H9 (cell line): ENCODE data around the gene STC2. TPM values are rescaled to one million over a fixed set of nuclear protein-coding genes. Genes with fewer than 3 reads are reported as not detected.

Source experiments
- DNase-seq: peaks from one replicate; pipeline ENCODE4 v3.0.0-alpha.2; 2017
- H2AFZ ChIP-seq: one replicate; pipeline ENCODE4 v1.6.1; 2013; ENCODE audit warnings: mild to moderate bottlenecking, low read length, control low read depth, moderate library complexity
- H2AK5ac ChIP-seq: 2 replicates; pipeline ENCODE4 v1.6.1; 2013; ENCODE audit warnings: low read length, control low read depth, mixed read lengths; ENCODE audit not compliant: insufficient read length
- H2BK120ac ChIP-seq: one replicate; pipeline ENCODE4 v1.6.1; 2013; ENCODE audit warnings: low read depth, mild to moderate bottlenecking, low read length, control low read depth, inconsistent platforms; ENCODE audit not compliant: poor library complexity, severe bottlenecking
- H2BK12ac ChIP-seq: 2 replicates; pipeline ENCODE4 v1.6.1; 2013; ENCODE audit warnings: low read length, control low read depth, mixed read lengths, low read depth; ENCODE audit not compliant: insufficient read length
- H2BK15ac ChIP-seq: 2 replicates; pipeline ENCODE4 v1.6.1; 2013; ENCODE audit warnings: low read depth, low read length, control low read depth
- H2BK20ac ChIP-seq: one replicate; pipeline ENCODE4 v1.6.1; 2013; ENCODE audit warnings: low read depth, mild to moderate bottlenecking, low read length, control low read depth, inconsistent platforms; ENCODE audit not compliant: poor library complexity, severe bottlenecking
- H2BK5ac ChIP-seq: 2 replicates; pipeline ENCODE4 v1.6.1; 2013; ENCODE audit warnings: low read length, control low read depth, mixed read lengths; ENCODE audit not compliant: insufficient read length
- H3K14ac ChIP-seq: 2 replicates; pipeline ENCODE4 v1.6.1; 2013; ENCODE audit warnings: low read length, control low read depth; ENCODE audit not compliant: insufficient read depth
- H3K18ac ChIP-seq: 2 replicates; pipeline ENCODE4 v1.6.1; 2013; ENCODE audit warnings: low read depth, mild to moderate bottlenecking, mixed read lengths, low read length, control low read depth; ENCODE audit not compliant: insufficient read length
- H3K23ac ChIP-seq: 2 replicates; pipeline ENCODE4 v1.6.1; 2013; ENCODE audit warnings: low read length, control low read depth, mixed read lengths, low read depth; ENCODE audit not compliant: insufficient read length
- H3K23me2 ChIP-seq: 2 replicates; pipeline ENCODE4 v1.6.1; 2013; ENCODE audit warnings: low read depth, mild to moderate bottlenecking, mixed read lengths, low read length, control low read depth; ENCODE audit not compliant: insufficient read length, poor library complexity, severe bottlenecking
- H3K27ac ChIP-seq: 2 replicates; pipeline ENCODE4 v1.5.1; 2013; ENCODE audit warnings: low read length, control low read depth, mixed read lengths, low read depth; ENCODE audit not compliant: insufficient read length
- H3K27me3 ChIP-seq: 2 replicates; pipeline ENCODE4 v1.6.1; 2013; ENCODE audit warnings: low read length, control low read depth, inconsistent platforms; ENCODE audit not compliant: insufficient read depth
- H3K4ac ChIP-seq: 2 replicates; pipeline ENCODE4 v1.6.1; 2013; ENCODE audit warnings: low read depth, mild to moderate bottlenecking, control low read depth, inconsistent platforms, low read length, moderate library complexity
- H3K4me1 ChIP-seq: 2 replicates; pipeline ENCODE4 v1.6.1; 2013; ENCODE audit warnings: low read length, control low read depth, inconsistent platforms; ENCODE audit not compliant: insufficient read depth
- H3K4me2 ChIP-seq: 2 replicates; pipeline ENCODE4 v1.6.1; 2013; ENCODE audit warnings: low read length, control low read depth, mixed read lengths; ENCODE audit not compliant: insufficient read length, insufficient read depth
- H3K56ac ChIP-seq: 2 replicates; pipeline ENCODE4 v1.6.1; 2013; ENCODE audit warnings: low read depth, mild to moderate bottlenecking, mixed read lengths, low read length, control low read depth; ENCODE audit not compliant: insufficient read length
- H3K79me1 ChIP-seq: 2 replicates; pipeline ENCODE4 v1.6.1; 2013; ENCODE audit warnings: low read depth, mild to moderate bottlenecking, moderate library complexity, low read length, control low read depth, inconsistent platforms; ENCODE audit not compliant: insufficient read depth, poor library complexity, severe bottlenecking
- H3K79me2 ChIP-seq: 2 replicates; pipeline ENCODE4 v1.6.1; 2013; ENCODE audit warnings: low read length, control low read depth, inconsistent platforms; ENCODE audit not compliant: insufficient read depth
- H3K9ac ChIP-seq: 2 replicates; pipeline ENCODE4 v1.6.1; 2013; ENCODE audit warnings: low read length, control low read depth, mixed read lengths; ENCODE audit not compliant: insufficient read length; ENCODE audit errors: extremely low read depth
- H3K9me3 ChIP-seq: one replicate; pipeline ENCODE4 v1.6.1; 2013; ENCODE audit warnings: low read depth, low read length, inconsistent platforms; ENCODE audit not compliant: control insufficient read depth
- H3T11ph ChIP-seq: one replicate; pipeline ENCODE4 v1.6.1; 2013; ENCODE audit warnings: mild to moderate bottlenecking, low read length, control low read depth, inconsistent platforms
- H4K20me1 ChIP-seq: one replicate; pipeline ENCODE4 v1.6.1; 2013; ENCODE audit not compliant: control insufficient read depth, insufficient read length, insufficient read depth
- H4K5ac ChIP-seq: 2 replicates; pipeline ENCODE4 v1.6.1; 2013; ENCODE audit warnings: low read depth, mild to moderate bottlenecking, mixed read lengths, low read length, control low read depth; ENCODE audit not compliant: insufficient read length
- H4K8ac ChIP-seq: replicated peaks from 2 replicates; pipeline ENCODE4 v1.6.1; 2013; ENCODE audit warnings: low read length, control low read depth, mixed read lengths, low read depth; ENCODE audit not compliant: insufficient read length
- H4K91ac ChIP-seq: 2 replicates; pipeline ENCODE4 v1.6.1; 2013; ENCODE audit warnings: low read depth, mild to moderate bottlenecking, moderate library complexity, mixed read lengths, low read length, control low read depth; ENCODE audit not compliant: insufficient read length
- H3K27ac Mint-ChIP-seq, 3 experiments: 2 replicates in 2 of 3; 3 replicates in 1 of 3; pipeline ENCODE4 v1.8.0; 2020 to 2021; ENCODE audit warnings: mixed read lengths in 3 of 3, mild to moderate bottlenecking in 1 of 3, moderate library complexity in 1 of 3
- H3K27me3 Mint-ChIP-seq: 2 replicates; pipeline ENCODE4 v1.8.0; 2021; ENCODE audit warnings: low read depth, mild to moderate bottlenecking, moderate library complexity, mixed read lengths
- H3K36me3 Mint-ChIP-seq, 3 experiments: 2 replicates in 2 of 3; 3 replicates in 1 of 3; pipeline ENCODE4 v1.8.0; 2020 to 2021; ENCODE audit warnings: low read depth in 3 of 3, mixed read lengths in 3 of 3; ENCODE audit not compliant: insufficient read depth in 1 of 3
- H3K4me1 Mint-ChIP-seq, 2 experiments: 2 replicates each; pipeline ENCODE4 v1.8.0; 2020; ENCODE audit warnings: mixed read lengths in 2 of 2
- H3K4me3 Mint-ChIP-seq, 2 experiments: 2 replicates in 1 of 2; 3 replicates in 1 of 2; pipeline ENCODE4 v1.8.0; 2020 to 2021; ENCODE audit warnings: mild to moderate bottlenecking in 2 of 2, mixed read lengths in 2 of 2, moderate library complexity in 1 of 2
- H3K9me3 Mint-ChIP-seq, 2 experiments: 2 replicates in 1 of 2; 3 replicates in 1 of 2; pipeline ENCODE4 v1.8.0; 2020; ENCODE audit warnings: mild to moderate bottlenecking in 2 of 2, mixed read lengths in 2 of 2, moderate library complexity in 1 of 2
- WGBS: extraction: QIAGEN DNeasy Blood & Tissue Kit; methylation state at CpG from one replicate; pipeline ENCODE4 v1.1.7; 2013; ENCODE audit warnings: missing lambda C conversion rate, low lambda C conversion rate, mixed read lengths; ENCODE audit not compliant: insufficient read length; ENCODE audit errors: extremely low coverage; 5-methylcytosine and 5-hydroxymethylcytosine counted together
- total RNA-seq: library from RNA; stranded (reverse); gene quantifications from 2 replicates; pipeline ENCODE4 v1.2.1, GENCODE V29; 2021
- TF ChIP-seq, protein P1 (sequence below): fragments of 200-600 bp; sonication (generic); conservative IDR thresholded peaks from 3 replicates; pipeline ENCODE4 v1.8.0; 2021; ENCODE audit warnings: antibody characterized with exemption, mild to moderate bottlenecking

Gene STC2
- total RNA-seq, 1 experiment from 2014 or later, result 77.7 TPM

GRCh38 chr5:173304591-173304988, 23.6 kb downstream of the STC2 start:
- Histone ChIP-seq H3K79me2 (no peaks in the 10 kb centered on the region), H4K20me1 (no peaks in the 10 kb centered on the region), H3K4me1 (peaks cover 6% of the 10 kb centered on the region; the same call in 1 of the 2 replicates), H2BK20ac (no peak overlapping the region), H2BK12ac (no peak overlapping the region), H3K4ac (no peak overlapping the region), H3K14ac (no peak overlapping the region), H2BK5ac (no peak overlapping the region), H4K91ac (no peak overlapping the region), H3K27ac (no peak overlapping the region), H3K23me2 (no peaks in the 10 kb centered on the region), H3K23ac (no peak overlapping the region), H2BK120ac (no peak overlapping the region), H3K4me2 (no peak overlapping the region), H4K8ac (no peak overlapping the region), H3K56ac (no peak overlapping the region), H3T11ph (no peak overlapping the region), H3K9me3 (no peaks in the 10 kb centered on the region), H3K18ac (no peak overlapping the region), H2BK15ac (no peak overlapping the region), H3K27me3 (no peaks in the 10 kb centered on the region; the same call in 1 of the 2 replicates), H2AK5ac (no peak overlapping the region), H3K9ac (no peak overlapping the region), H2AFZ (no peak overlapping the region), H3K79me1 (no peaks in the 10 kb centered on the region), H4K5ac (no peak overlapping the region)
- H3K27ac Mint-ChIP-seq, result no peak overlapping the region
- no peak overlapping the region for H3K4me3 Mint-ChIP-seq
- H3K27me3 Mint-ChIP-seq, result peaks cover 18% of the 10 kb centered on the region
- no CpG with 5 or more reads among the region's 10 CpGs for WGBS
- H3K9me3 Mint-ChIP-seq, result peaks cover 12 to 16% of the 10 kb centered on the region in 2 experiments
- H3K4me1 Mint-ChIP-seq, result peaks cover 40 to 41% of the 10 kb centered on the region in 2 experiments
- H3K36me3 Mint-ChIP-seq, result peaks cover 5 to 13% (median 8%) of the 10 kb centered on the region in 3 experiments; a peak in 6 of 7 replicates
- TF ChIP-seq, protein P1, sequence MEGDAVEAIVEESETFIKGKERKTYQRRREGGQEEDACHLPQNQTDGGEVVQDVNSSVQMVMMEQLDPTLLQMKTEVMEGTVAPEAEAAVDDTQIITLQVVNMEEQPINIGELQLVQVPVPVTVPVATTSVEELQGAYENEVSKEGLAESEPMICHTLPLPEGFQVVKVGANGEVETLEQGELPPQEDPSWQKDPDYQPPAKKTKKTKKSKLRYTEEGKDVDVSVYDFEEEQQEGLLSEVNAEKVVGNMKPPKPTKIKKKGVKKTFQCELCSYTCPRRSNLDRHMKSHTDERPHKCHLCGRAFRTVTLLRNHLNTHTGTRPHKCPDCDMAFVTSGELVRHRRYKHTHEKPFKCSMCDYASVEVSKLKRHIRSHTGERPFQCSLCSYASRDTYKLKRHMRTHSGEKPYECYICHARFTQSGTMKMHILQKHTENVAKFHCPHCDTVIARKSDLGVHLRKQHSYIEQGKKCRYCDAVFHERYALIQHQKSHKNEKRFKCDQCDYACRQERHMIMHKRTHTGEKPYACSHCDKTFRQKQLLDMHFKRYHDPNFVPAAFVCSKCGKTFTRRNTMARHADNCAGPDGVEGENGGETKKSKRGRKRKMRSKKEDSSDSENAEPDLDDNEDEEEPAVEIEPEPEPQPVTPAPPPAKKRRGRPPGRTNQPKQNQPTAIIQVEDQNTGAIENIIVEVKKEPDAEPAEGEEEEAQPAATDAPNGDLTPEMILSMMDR, result no peak
- no peak for DNase-seq
